Neural cell (in vitro differentiated cells): ENCODE data around the gene SDHAF2. TPM values are rescaled to one million over a fixed set of nuclear protein-coding genes. Genes with fewer than 3 reads are reported as not detected.

Experiments
- H2AFZ ChIP-seq: fragments of 200-600, 300-800 bp; sonication (generic), shearing (Covaris generic); 2 replicates; pipeline ENCODE4 v1.6.0; 2014; ENCODE audit warnings: low read depth, mild to moderate bottlenecking, antibody characterized with exemption, low read length, moderate library complexity
- H3F3A ChIP-seq: fragments of 200-600 bp; shearing (Covaris generic); 2 replicates; pipeline ENCODE4 v1.6.1; 2016; ENCODE audit warnings: mild to moderate bottlenecking, moderate library complexity, mixed read lengths, antibody characterized with exemption, low read length; ENCODE audit not compliant: insufficient read depth, poor library complexity, severe bottlenecking
- H3K27ac ChIP-seq: fragments of 200-600, 300-800 bp; sonication (generic), shearing (Covaris generic); 2 replicates; pipeline ENCODE4 v1.5.1; 2014; ENCODE audit warnings: mild to moderate bottlenecking, low read length, moderate library complexity
- H3K27me3 ChIP-seq: fragments of 300-800, 200-600 bp; sonication (generic), shearing (Covaris generic); 2 replicates; pipeline ENCODE4 v1.6.0; 2014; ENCODE audit warnings: mild to moderate bottlenecking, low read depth, low read length, moderate library complexity; ENCODE audit not compliant: insufficient read depth
- H3K36me3 ChIP-seq: fragments of 300-800, 200-600 bp; sonication (generic), shearing (Covaris generic); 2 replicates; pipeline ENCODE4 v1.5.1; 2014; ENCODE audit warnings: mild to moderate bottlenecking, antibody characterized with exemption, low read length, moderate library complexity; ENCODE audit not compliant: insufficient read depth
- H3K4me2 ChIP-seq: fragments of 300-800, 200-600 bp; sonication (generic), shearing (Covaris generic); 2 replicates; pipeline ENCODE4 v1.6.0; 2014; ENCODE audit warnings: mild to moderate bottlenecking, low read length
- H3K4me3 ChIP-seq: fragments of 300-800, 200-600 bp; sonication (generic), shearing (Covaris generic); 2 replicates; pipeline ENCODE4 v1.5.1; 2014; ENCODE audit warnings: mild to moderate bottlenecking, low read length, moderate library complexity
- H3K79me2 ChIP-seq: fragments of 200-600 bp; shearing (Covaris generic); replicated peaks from 2 replicates; pipeline ENCODE4 v1.6.0; 2014; ENCODE audit warnings: mild to moderate bottlenecking, low read length, moderate library complexity; ENCODE audit not compliant: insufficient read depth
- H3K9ac ChIP-seq: fragments of 300-800, 200-600 bp; sonication (generic), shearing (Covaris generic); 2 replicates; pipeline ENCODE4 v1.6.1; 2016; ENCODE audit warnings: mild to moderate bottlenecking, low read length, mixed read lengths
- H3K9me2 ChIP-seq: fragments of 200-600 bp; shearing (Covaris generic); 2 replicates; pipeline ENCODE4 v1.6.1; 2016; ENCODE audit warnings: mild to moderate bottlenecking, low read length, mixed read lengths; ENCODE audit not compliant: insufficient read depth
- H3K9me3 ChIP-seq: fragments of 200-600, 300-800 bp; sonication (generic), shearing (Covaris generic); 2 replicates; pipeline ENCODE4 v1.6.1; 2016; ENCODE audit warnings: mild to moderate bottlenecking, mixed run types, low read length, moderate library complexity, mixed read lengths
- H4K20me1 ChIP-seq: fragments of 200-600 bp; shearing (Covaris generic); 2 replicates; pipeline ENCODE4 v1.6.1; 2016; ENCODE audit warnings: mild to moderate bottlenecking, mixed run types; ENCODE audit not compliant: insufficient read depth
- EP300 ChIP-seq: fragments of 450-650 bp; conservative IDR thresholded peaks from 2 replicates; pipeline ENCODE4 v1.6.1; 2014; ENCODE audit warnings: antibody characterized with exemption, mild to moderate bottlenecking, moderate library complexity; ENCODE audit not compliant: poor library complexity, severe bottlenecking
- EZH2 ChIP-seq: fragments of 200-600, 300-800 bp; shearing (Covaris generic), sonication (generic); IDR thresholded peaks from 2 replicates; pipeline ENCODE4 v1.6.1; 2014; ENCODE audit warnings: antibody characterized with exemption, low read length, borderline replicate concordance, mild to moderate bottlenecking; ENCODE audit not compliant: insufficient read depth, poor library complexity, severe bottlenecking
- MXI1 ChIP-seq: fragments of 450-650 bp; conservative IDR thresholded peaks from 2 replicates; pipeline ENCODE4 v1.6.1; 2014; ENCODE audit warnings: antibody characterized with exemption, mild to moderate bottlenecking; ENCODE audit not compliant: poor library complexity, severe bottlenecking
- POLR2AphosphoS5 ChIP-seq: IDR thresholded peaks from 2 replicates; pipeline ENCODE4 v1.6.1; 2012
- RAD21 ChIP-seq: fragments of 450-650 bp; conservative IDR thresholded peaks from 2 replicates; pipeline ENCODE4 v1.6.1; 2014; ENCODE audit warnings: antibody characterized with exemption, mild to moderate bottlenecking, moderate library complexity
- SMC3 ChIP-seq: fragments of 450-650 bp; conservative IDR thresholded peaks from 2 replicates; pipeline ENCODE4 v1.6.1; 2014; ENCODE audit warnings: antibody characterized with exemption, mild to moderate bottlenecking, moderate library complexity; ENCODE audit not compliant: poor library complexity
- TAF1 ChIP-seq: IDR thresholded peaks from 2 replicates; pipeline ENCODE4 v1.6.1; 2012; ENCODE audit warnings: low read depth
- polyA plus RNA-seq: library from polyadenylated mRNA; depleted of rRNA; stranded (reverse); fragments of >200 nt; gene quantifications from 2 replicates; pipeline ENCODE4 v1.2.3, GENCODE V29; 2014
- TF ChIP-seq, protein P1 (sequence below): IDR thresholded peaks from 2 replicates; pipeline ENCODE4 v1.6.1; 2012; ENCODE audit warnings: borderline replicate concordance
- TF ChIP-seq, protein P2 (sequence below): fragments of 450-650 bp; IDR thresholded peaks from 2 replicates; pipeline ENCODE4 v1.5.1; 2014; ENCODE audit warnings: antibody characterized with exemption, mild to moderate bottlenecking, moderate library complexity; ENCODE audit not compliant: poor library complexity, severe bottlenecking

SDHAF2 gene
- polyA plus RNA-seq, 1 donor from 2014 or later: 54.5 TPM

GRCh38 chr11:61404103-61404502 lies 25.8 kb upstream of the SDHAF2 start:
- H4K20me1 ChIP-seq: no peaks in the 10 kb centered on the region
- H3K4me3 ChIP-seq: no peak overlapping the region
- H3K79me2 ChIP-seq: no peaks in the 10 kb centered on the region
- H3K9ac ChIP-seq: no peak overlapping the region
- no peak overlapping the region for H3K4me2 ChIP-seq
- no peaks in the 10 kb centered on the region for H3K27me3 ChIP-seq
- H3F3A ChIP-seq: peaks cover 5% of the 10 kb centered on the region
- no peaks in the 10 kb centered on the region for H3K9me3 ChIP-seq
- H2AFZ ChIP-seq: no peak overlapping the region
- H3K27ac ChIP-seq: no peak overlapping the region
- TF ChIP-seq EZH2 (no peak), RAD21 (no peak), MXI1 (no peak), TAF1 (no peak), POLR2AphosphoS5 (no peak)
- TF ChIP-seq, protein P1, sequence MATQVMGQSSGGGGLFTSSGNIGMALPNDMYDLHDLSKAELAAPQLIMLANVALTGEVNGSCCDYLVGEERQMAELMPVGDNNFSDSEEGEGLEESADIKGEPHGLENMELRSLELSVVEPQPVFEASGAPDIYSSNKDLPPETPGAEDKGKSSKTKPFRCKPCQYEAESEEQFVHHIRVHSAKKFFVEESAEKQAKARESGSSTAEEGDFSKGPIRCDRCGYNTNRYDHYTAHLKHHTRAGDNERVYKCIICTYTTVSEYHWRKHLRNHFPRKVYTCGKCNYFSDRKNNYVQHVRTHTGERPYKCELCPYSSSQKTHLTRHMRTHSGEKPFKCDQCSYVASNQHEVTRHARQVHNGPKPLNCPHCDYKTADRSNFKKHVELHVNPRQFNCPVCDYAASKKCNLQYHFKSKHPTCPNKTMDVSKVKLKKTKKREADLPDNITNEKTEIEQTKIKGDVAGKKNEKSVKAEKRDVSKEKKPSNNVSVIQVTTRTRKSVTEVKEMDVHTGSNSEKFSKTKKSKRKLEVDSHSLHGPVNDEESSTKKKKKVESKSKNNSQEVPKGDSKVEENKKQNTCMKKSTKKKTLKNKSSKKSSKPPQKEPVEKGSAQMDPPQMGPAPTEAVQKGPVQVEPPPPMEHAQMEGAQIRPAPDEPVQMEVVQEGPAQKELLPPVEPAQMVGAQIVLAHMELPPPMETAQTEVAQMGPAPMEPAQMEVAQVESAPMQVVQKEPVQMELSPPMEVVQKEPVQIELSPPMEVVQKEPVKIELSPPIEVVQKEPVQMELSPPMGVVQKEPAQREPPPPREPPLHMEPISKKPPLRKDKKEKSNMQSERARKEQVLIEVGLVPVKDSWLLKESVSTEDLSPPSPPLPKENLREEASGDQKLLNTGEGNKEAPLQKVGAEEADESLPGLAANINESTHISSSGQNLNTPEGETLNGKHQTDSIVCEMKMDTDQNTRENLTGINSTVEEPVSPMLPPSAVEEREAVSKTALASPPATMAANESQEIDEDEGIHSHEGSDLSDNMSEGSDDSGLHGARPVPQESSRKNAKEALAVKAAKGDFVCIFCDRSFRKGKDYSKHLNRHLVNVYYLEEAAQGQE: no peak
- TF ChIP-seq, protein P2, sequence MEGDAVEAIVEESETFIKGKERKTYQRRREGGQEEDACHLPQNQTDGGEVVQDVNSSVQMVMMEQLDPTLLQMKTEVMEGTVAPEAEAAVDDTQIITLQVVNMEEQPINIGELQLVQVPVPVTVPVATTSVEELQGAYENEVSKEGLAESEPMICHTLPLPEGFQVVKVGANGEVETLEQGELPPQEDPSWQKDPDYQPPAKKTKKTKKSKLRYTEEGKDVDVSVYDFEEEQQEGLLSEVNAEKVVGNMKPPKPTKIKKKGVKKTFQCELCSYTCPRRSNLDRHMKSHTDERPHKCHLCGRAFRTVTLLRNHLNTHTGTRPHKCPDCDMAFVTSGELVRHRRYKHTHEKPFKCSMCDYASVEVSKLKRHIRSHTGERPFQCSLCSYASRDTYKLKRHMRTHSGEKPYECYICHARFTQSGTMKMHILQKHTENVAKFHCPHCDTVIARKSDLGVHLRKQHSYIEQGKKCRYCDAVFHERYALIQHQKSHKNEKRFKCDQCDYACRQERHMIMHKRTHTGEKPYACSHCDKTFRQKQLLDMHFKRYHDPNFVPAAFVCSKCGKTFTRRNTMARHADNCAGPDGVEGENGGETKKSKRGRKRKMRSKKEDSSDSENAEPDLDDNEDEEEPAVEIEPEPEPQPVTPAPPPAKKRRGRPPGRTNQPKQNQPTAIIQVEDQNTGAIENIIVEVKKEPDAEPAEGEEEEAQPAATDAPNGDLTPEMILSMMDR: no peak
- no peaks in the 10 kb centered on the region for H3K9me2 ChIP-seq
- peaks cover 8% of the 10 kb centered on the region for H3K36me3 ChIP-seq

- Histone ChIP-seq H3K9ac (no peak overlapping the region), H3K36me3 (peaks cover 8% of the 10 kb centered on the region), H3K79me2 (no peaks in the 10 kb centered on the region), H3K9me2 (no peaks in the 10 kb centered on the region), H4K20me1 (no peaks in the 10 kb centered on the region), H3K4me3 (no peak overlapping the region), H3F3A (peaks cover 5% of the 10 kb centered on the region), H3K9me3 (no peaks in the 10 kb centered on the region), H3K27ac (no peak overlapping the region), H2AFZ (no peak overlapping the region), H3K27me3 (no peaks in the 10 kb centered on the region), H3K4me2 (no peak overlapping the region)
- no peak for TF ChIP-seq RAD21
- TF ChIP-seq, protein P2: no peak
- TF ChIP-seq, protein P1: no peak
- TF ChIP-seq MXI1: no peak
- no peak for TF ChIP-seq POLR2AphosphoS5
- no peak for TF ChIP-seq TAF1
- TF ChIP-seq EZH2: no peak
- TF ChIP-seq EP300: no peak
- no peak for TF ChIP-seq SMC3
Observed at GRCh38 chr11:61404641-61405040, 25.3 kb upstream of the SDHAF2 start.
